OCI-LY3 (cell line): ENCODE measurements around the gene FBLN7.

Experiments
- EZH2phosphoT487 ChIP-seq: fragments of 200-600 bp; shearing (Covaris generic); IDR thresholded peaks from 2 replicates; pipeline ENCODE4 v1.6.1; 2018; ENCODE audit warnings: antibody characterized with exemption, mixed run types, low read depth
- TF ChIP-seq, protein P1 (sequence below): fragments of 200-600, 300-600 bp; sonication (generic); IDR thresholded peaks from 2 replicates; pipeline ENCODE4 v1.5.1; 2014; ENCODE audit warnings: antibody characterized with exemption, low read length, low read depth

DNA sequence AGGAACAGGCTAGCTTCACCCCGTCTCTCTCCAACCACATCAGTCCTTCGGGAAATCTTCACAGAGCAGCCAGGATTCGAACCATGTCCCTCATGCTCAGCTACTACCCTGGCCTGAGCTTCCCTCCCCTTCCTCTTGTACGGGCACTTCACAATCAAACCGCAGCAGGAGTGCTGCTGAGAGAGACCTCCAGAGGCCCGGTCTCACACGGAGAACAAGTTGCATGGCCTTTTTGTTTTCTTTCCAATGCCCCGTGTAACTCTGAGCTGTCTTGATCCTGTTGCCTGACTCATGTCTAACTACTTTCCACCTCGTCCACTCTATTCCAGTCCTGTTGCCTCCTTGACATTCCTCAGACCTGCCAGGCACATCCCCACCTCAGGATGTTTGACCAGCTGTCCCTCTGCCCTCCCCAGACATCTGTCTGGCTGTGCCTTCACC, 25.4 kb downstream of the FBLN7 start:
- TF ChIP-seq, protein P1, sequence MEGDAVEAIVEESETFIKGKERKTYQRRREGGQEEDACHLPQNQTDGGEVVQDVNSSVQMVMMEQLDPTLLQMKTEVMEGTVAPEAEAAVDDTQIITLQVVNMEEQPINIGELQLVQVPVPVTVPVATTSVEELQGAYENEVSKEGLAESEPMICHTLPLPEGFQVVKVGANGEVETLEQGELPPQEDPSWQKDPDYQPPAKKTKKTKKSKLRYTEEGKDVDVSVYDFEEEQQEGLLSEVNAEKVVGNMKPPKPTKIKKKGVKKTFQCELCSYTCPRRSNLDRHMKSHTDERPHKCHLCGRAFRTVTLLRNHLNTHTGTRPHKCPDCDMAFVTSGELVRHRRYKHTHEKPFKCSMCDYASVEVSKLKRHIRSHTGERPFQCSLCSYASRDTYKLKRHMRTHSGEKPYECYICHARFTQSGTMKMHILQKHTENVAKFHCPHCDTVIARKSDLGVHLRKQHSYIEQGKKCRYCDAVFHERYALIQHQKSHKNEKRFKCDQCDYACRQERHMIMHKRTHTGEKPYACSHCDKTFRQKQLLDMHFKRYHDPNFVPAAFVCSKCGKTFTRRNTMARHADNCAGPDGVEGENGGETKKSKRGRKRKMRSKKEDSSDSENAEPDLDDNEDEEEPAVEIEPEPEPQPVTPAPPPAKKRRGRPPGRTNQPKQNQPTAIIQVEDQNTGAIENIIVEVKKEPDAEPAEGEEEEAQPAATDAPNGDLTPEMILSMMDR = no peak
- no peak for TF ChIP-seq EZH2phosphoT487
